Prostate gland (tissue), 2 donors: ENCODE measurements around the gene KEAP1.

ENCODE experiments used
- CTCF ChIP-seq, 4 experiments: fragments of 200-600 bp in 2 of 4; fragments of 450-650 bp in 2 of 4; sonication (generic) in 2 of 4; IDR thresholded peaks; 1 replicate in 3 of 4; 2 replicates in 1 of 4; pipeline ENCODE4 v1.5.1; 2016 to 2019; ENCODE audit warnings: antibody characterized with exemption in 4 of 4, mild to moderate bottlenecking in 2 of 4, moderate library complexity in 2 of 4
- POLR2A ChIP-seq: fragments of 450-650 bp; IDR thresholded peaks from one replicate; pipeline ENCODE4 v1.6.1; 2016; ENCODE audit warnings: antibody characterized with exemption, mild to moderate bottlenecking
- POLR2AphosphoS5 ChIP-seq: sonication (generic); formaldehyde crosslinking; IDR thresholded peaks from one replicate; pipeline ENCODE4 v1.6.1; 2017; ENCODE audit warnings: antibody characterized with exemption

- TF ChIP-seq POLR2AphosphoS5 (no peak), CTCF (IDR thresholded peaks at IDR 0.05) (no peak), POLR2A (no peak)
Observed at GRCh38 chr19:10439588-10439987, 63.6 kb downstream of the KEAP1 start.
